Epithelial cell of esophagus (primary cell): ENCODE data around the gene ARRDC1.

Experiments used
- DNase-seq: peaks from one replicate; pipeline ENCODE4 v3.0.0; 2010; ENCODE audit warnings: low read depth
- H3K4me3 ChIP-seq: 2 replicates; pipeline ENCODE4 v1.5.1; 2011; ENCODE audit warnings: mild to moderate bottlenecking, low read length, control low read depth
- CTCF ChIP-seq: IDR thresholded peaks from 2 replicates; pipeline ENCODE4 v1.5.1; 2011; ENCODE audit warnings: low read depth, mild to moderate bottlenecking, low read length, control low read depth, inconsistent platforms; ENCODE audit not compliant: insufficient read depth; ENCODE audit errors: missing control alignments

Gene ARRDC1

GRCh38 chr9:137640862-137641261 is 35.4 kb downstream of the ARRDC1 start:
- TF ChIP-seq CTCF: no peak

GRCh38 chr9:137642118-137642601 is 36.7 kb downstream of the ARRDC1 start:
- no peak for TF ChIP-seq CTCF
- no peak overlapping the region for H3K4me3 ChIP-seq
- DNase-seq: no peak

More at GRCh38 chr9:137640862-137641261, 35.4 kb downstream of the ARRDC1 start:
- no peak overlapping the region for H3K4me3 ChIP-seq
- DNase-seq: no peak

- DNase-seq: no peak
- H3K4me3 ChIP-seq: no peak overlapping the region
- TF ChIP-seq CTCF: no peak
These were observed 37.4 kb downstream of the ARRDC1 start for GRCh38 chr9:137642892-137643291.

- no peak for TF ChIP-seq CTCF
- H3K4me3 ChIP-seq: no peak overlapping the region
- no peak for DNase-seq
These were observed 38.4 kb downstream of the ARRDC1 start for GRCh38 chr9:137643921-137644320.

- no peak for TF ChIP-seq CTCF
- H3K4me3 ChIP-seq: no peak overlapping the region
- no peak for DNase-seq
These were observed 39.7 kb downstream of the ARRDC1 start for GRCh38 chr9:137645211-137645610.

GRCh38 chr9:137646341-137646740 is 40.9 kb downstream of the ARRDC1 start:
- DNase-seq: no peak
- no peak for TF ChIP-seq CTCF
- H3K4me3 ChIP-seq: no peak overlapping the region

GRCh38 chr9:137647096-137647714 is 41.7 kb downstream of the ARRDC1 start:
- no peak for TF ChIP-seq CTCF
- no peak overlapping the region for H3K4me3 ChIP-seq
- no peak for DNase-seq
